Fibroblast of villous mesenchyme (primary cell): Measurements from ENCODE around the gene ITIH5. TPM values are rescaled to one million over a fixed set of nuclear protein-coding genes. Genes with fewer than 3 reads are reported as not detected.

ENCODE experiments used
- DNase-seq: peaks from one replicate; pipeline ENCODE4 v3.0.0-alpha.2; 2010; ENCODE audit warnings: low read depth
- H3K4me3 ChIP-seq: 2 replicates; pipeline ENCODE4 v1.5.1; 2011; ENCODE audit warnings: low read depth, mild to moderate bottlenecking, low read length
- total RNA-seq: library from RNA; depleted of rRNA; stranded (reverse); fragments of >200 nt; gene quantifications from 2 replicates; pipeline ENCODE4 v1.2.3, GENCODE V29; 2012
- TF ChIP-seq, protein P1 (sequence below): IDR thresholded peaks from 2 replicates; pipeline ENCODE4 v1.5.1; 2012; ENCODE audit warnings: low read depth, mild to moderate bottlenecking, low read length; ENCODE audit not compliant: insufficient read depth

ITIH5 gene
- total RNA-seq, 1 donor: 0.43 TPM

DNA sequence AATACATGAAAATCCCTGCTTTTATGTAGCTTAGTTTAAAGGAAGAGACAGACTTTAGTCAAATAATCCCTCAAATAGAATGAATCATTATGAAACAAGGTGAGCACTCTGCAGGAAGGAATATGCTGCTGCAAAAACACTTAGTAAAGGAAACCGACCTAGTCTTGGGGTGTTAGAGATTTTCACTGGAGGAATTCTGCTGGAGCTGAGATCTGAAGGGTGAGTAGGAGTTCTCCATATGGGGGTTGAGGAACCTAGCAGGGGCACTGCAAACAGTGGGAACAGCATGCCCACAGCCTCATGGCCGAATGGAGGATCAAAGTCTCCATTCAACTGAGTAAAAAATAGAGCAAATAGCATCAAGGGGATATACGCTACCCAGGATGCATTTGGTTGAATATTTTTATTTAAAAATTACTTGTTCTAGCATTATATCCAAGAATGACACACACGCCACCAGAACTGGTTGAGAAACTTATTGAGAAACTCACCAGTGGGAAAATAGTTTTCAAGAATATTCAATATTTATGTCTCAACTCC lies 39.8 kb upstream of the ITIH5 start:
- no peak overlapping the region for H3K4me3 ChIP-seq
- no peak for DNase-seq
- TF ChIP-seq, protein P1, sequence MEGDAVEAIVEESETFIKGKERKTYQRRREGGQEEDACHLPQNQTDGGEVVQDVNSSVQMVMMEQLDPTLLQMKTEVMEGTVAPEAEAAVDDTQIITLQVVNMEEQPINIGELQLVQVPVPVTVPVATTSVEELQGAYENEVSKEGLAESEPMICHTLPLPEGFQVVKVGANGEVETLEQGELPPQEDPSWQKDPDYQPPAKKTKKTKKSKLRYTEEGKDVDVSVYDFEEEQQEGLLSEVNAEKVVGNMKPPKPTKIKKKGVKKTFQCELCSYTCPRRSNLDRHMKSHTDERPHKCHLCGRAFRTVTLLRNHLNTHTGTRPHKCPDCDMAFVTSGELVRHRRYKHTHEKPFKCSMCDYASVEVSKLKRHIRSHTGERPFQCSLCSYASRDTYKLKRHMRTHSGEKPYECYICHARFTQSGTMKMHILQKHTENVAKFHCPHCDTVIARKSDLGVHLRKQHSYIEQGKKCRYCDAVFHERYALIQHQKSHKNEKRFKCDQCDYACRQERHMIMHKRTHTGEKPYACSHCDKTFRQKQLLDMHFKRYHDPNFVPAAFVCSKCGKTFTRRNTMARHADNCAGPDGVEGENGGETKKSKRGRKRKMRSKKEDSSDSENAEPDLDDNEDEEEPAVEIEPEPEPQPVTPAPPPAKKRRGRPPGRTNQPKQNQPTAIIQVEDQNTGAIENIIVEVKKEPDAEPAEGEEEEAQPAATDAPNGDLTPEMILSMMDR: no peak

DNA sequence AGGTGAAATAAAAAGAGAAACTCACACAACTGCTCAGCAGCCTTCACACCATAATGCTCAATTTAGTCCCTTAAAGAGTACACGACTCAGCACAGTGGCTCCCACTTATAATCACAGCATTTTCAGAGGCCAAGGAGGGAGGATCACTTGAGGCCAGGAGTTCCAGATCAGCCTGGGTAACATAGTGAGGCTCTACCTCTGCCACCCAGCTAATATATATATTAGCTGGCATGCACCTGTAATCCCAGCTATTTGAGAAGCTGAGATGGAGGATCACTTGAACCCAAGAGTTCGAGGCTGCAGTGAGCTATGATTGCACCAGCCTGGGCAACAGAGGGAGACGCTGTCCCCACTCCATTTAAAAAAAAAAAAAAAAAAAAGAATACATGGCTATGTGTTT lies 38.6 kb upstream of the ITIH5 start:
- TF ChIP-seq, protein P1: no peak
- no peak for DNase-seq
- no peak overlapping the region for H3K4me3 ChIP-seq

- TF ChIP-seq, protein P1: no peak
- no peak for DNase-seq
- no peak overlapping the region for H3K4me3 ChIP-seq
Observed at GRCh38 chr10:7704071-7705016, 37.6 kb upstream of the ITIH5 start.

DNA sequence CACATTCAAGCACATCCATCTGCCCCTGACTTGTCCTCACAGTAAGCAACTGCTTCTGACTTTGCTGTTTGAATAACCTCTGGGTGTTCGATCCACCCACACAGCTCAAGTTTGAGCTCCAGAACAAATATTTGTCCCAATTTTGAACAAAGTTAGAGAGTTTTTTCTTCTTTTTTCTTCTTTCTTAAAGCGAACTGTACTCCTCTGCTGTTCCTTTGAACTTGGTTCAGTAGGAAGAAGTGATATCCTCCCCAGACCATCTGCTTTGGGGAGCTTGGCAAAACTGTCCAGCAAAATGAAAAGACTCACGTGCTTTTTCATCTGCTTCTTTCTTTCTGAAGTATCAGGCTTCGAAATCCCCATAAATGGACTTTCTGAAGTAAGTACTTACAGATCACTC lies 36.4 kb upstream of the ITIH5 start, which contains the start of gene ITIH2:
Gene ITIH2 (plus strand): TSS at position 177 of the 400 bp plus-strand sequence. CDS start 119 bp downstream, at position 296.
- no peak within 1 kb of the TSS for H3K4me3 ChIP-seq
- DNase-seq: no peak
- TF ChIP-seq, protein P1: no peak

DNA sequence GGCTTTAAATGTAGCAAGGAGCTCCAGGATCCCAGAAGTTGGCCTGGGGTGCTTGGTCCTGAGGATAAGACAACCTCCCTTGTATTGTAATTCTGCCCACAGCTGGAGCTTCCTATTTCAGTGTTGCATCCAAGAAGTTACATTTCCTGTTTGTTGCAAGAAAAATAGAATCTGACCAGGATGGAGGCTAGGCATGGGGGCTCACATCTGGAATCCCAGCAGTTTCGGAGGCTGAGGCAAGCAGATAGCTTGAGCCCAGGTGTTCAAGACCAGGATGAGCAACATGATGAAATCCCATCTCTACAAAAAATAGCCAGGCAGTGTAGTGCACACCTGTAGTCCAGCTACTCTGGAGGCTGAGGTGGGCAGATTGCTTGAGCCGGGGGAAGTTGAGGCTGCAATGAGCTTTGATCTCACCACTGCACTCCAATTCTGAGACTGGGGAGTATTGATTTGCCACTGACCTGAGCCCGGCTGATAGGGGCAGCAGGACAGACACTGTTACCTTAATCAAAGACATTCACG lies 35.6 kb upstream of the ITIH5 start:
- TF ChIP-seq, protein P1: no peak
- DNase-seq: no peak
- H3K4me3 ChIP-seq: no peak overlapping the region

GRCh38 chr10:7701158-7701742 lies 34.5 kb upstream of the ITIH5 start:
- no peak overlapping the region for H3K4me3 ChIP-seq
- DNase-seq: no peak
- TF ChIP-seq, protein P1: no peak
